Muscle of leg (tissue), 11 donors: ENCODE results near the gene CERK. TPM values are rescaled to one million over a fixed set of nuclear protein-coding genes. Genes with fewer than 3 reads are reported as not detected.

Experiments
- DNase-seq: peaks from one replicate; pipeline ENCODE4 v3.0.0; 2013
- H3K27ac ChIP-seq: one replicate; pipeline ENCODE4 v1.5.1; 2013; ENCODE audit warnings: mild to moderate bottlenecking, low read length, control low read depth
- H3K27me3 ChIP-seq: one replicate; pipeline ENCODE4 v1.6.1; 2013; ENCODE audit warnings: low read length; ENCODE audit not compliant: control insufficient read depth, insufficient read depth
- H3K36me3 ChIP-seq: one replicate; pipeline ENCODE4 v1.6.1; 2013; ENCODE audit warnings: low read length; ENCODE audit not compliant: control insufficient read depth, insufficient read depth
- H3K4me1 ChIP-seq: one replicate; pipeline ENCODE4 v1.6.1; 2013; ENCODE audit warnings: low read length; ENCODE audit not compliant: control insufficient read depth, insufficient read depth
- H3K4me3 ChIP-seq: one replicate; pipeline ENCODE4 v1.5.1; 2013; ENCODE audit warnings: low read length, control low read depth
- H3K9me3 ChIP-seq: replicated peaks from 2 replicates; pipeline ENCODE4 v1.6.1; 2013; ENCODE audit warnings: low read depth, low read length; ENCODE audit not compliant: control insufficient read depth
- WGBS: methylation state at CpG from one replicate; pipeline ENCODE4 v1.1.5; 2013; ENCODE audit warnings: missing lambda C conversion rate; ENCODE audit not compliant: insufficient coverage; 5-methylcytosine and 5-hydroxymethylcytosine counted together
- polyA plus RNA-seq, 8 donors: library from polyadenylated mRNA; unstranded; fragments of 120-200 nt; gene quantifications; one replicate each; pipeline versions ENCODE4 v1.2.1 to v1.2.3, GENCODE V29; 2013; ENCODE audit warnings: inconsistent platforms in 1 of 8, low replicate concordance in 1 of 8; ENCODE audit not compliant: insufficient read length in 8 of 8, insufficient read depth in 1 of 8
- total RNA-seq: library from RNA; stranded (reverse); fragments of 120-200 nt; gene quantifications from one replicate; pipeline ENCODE4 v1.2.4, GENCODE V29; 2013

Gene CERK
- total and polyA plus RNA-seq, 9 donors = 18.5 to 33.0 (median 25.4) TPM

DNA sequence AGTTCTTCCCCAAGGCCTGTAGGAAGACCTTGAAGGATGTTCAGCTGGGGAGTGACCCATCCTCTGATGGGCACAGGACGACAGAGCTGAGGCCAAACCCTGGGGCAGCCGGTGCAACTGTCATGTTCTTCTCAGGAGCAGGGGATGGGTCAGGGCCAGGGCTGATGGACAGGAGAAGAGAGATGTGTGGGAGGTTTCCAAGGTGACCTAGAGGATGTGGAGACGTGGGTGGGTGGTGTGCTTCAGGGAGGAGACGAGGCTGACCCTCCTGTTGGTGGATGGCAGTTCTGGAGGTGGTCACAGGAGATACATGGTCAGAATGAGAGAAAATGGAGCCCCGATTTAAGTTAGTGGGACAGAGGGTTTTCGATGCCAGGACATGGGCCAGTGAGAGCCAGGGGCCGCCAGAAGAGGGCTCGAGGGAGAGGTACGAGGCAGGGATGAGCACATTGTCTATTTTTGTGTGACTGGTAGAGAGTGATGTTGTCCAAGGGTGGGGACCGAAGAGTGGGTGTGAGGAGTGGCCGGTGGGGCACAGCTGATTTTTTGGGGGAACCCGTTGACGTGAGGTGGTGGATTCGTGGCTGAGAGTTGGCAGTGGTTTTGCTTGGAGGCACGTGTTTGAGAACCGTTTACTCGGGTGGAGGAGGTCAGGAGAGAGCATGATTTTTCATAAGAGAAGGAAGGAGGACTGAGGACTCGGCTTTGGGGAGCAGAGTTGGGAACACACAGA, 39.0 kb upstream of the CERK start:
- peaks cover 47% of the 10 kb centered on the region for H3K4me1 ChIP-seq

DNA sequence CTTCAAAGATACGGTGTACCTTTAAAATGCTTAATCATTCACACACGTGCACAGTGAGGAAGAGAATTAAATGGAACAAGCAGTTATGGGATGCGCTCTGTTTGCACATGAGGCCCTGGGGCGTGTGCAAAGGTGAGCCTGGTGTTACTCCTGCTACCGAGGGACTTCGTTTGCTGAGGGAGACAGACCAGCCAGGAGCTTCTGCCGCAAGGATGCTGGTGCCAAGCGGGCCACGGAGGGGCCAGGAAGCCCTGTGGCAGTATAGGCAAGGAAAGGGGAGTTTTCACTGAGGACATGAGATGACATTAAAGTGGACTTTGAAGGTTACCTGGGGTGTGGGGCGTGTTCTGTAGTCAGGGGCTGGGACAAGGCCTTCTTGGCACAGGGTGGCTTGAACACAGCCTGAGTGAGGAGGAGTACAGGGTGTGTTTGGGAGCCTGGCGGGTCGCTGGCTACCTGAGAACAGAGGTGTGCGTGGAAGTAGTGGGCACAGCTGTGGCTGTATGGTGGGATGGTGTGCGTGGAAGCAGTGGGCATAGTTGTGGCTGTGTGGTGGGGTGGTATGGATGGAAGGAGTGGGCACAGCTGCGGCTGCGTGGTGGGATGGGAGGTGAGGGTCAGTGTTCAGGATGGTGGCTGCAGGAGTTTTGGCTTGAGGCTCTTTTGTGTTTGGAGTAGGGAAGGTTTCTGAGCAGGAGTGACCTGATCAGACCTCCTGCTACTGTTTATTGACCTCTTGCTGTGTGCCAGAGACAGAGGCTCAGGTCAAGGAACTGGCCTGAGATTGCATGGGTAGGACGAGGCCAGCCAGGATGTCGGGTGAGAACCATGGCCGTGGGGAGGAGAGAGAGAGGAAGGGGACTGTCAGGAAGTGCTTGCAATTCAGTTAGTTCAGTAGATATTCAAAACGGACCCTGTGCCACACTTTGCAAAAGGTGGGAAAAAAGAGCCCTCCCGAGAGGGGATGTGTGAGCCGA, 38.1 kb upstream of the CERK start:
- no peak for DNase-seq
- no peaks in the 10 kb centered on the region for H3K9me3 ChIP-seq
- peaks cover 47% of the 10 kb centered on the region for H3K4me1 ChIP-seq
- H3K36me3 ChIP-seq = peaks cover 2% of the 10 kb centered on the region
- WGBS = 77% methylated on average over 21 of the region's 22 CpGs
- H3K27me3 ChIP-seq = no peaks in the 10 kb centered on the region
- no peak overlapping the region for H3K27ac ChIP-seq
- no peak overlapping the region for H3K4me3 ChIP-seq

More for the DNA sequence above, 39.0 kb upstream of the CERK start:
- peaks cover 2% of the 10 kb centered on the region for H3K36me3 ChIP-seq
- WGBS = 77% methylated on average over 18 of the region's 18 CpGs
- H3K4me3 ChIP-seq = no peak overlapping the region
- no peaks in the 10 kb centered on the region for H3K27me3 ChIP-seq
- no peak overlapping the region for H3K27ac ChIP-seq
- no peak for DNase-seq
- no peaks in the 10 kb centered on the region for H3K9me3 ChIP-seq

DNA sequence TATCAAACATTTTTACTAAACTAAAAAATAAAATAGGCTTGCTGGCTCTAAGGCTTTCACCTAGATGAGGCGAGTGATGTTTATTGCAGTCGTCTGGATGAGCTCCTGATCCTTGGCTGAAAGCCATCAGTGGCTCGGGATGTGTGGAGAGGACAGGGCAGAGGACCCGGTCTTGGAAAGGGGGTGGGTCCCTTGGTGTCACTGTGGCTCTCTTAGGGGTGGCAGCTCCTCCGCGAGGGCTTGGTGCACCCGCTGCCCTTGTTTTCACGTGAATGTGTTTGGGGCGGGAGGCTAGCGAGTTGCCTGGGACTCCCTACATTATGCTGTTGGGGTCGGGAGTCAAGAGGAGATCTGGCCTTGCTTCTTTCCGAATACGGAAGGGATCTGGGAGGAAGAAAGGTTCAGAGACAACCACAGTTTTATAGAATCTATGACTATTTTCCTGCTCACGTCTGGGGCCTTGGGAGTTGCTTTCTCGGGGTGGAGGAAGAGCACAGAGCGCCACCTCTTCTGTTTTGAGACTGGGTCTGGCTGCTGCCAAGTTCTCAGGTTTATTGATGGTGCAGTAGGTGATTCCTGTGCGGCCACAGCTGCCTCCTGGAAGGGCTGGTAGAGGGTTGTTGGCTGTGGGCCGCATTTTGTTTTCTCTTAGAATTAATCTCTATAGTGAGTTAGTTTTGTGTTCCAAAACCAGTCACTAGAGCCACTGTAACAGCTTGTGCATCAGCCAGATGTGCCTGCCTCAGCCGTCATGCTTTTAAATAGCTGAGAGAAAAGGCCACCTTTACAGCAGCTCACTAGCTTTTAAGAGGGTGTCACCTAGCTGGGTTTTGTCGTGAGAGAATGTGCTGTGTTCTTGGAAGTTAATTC, 37.2 kb upstream of the CERK start:
- 57% methylated on average over 9 of the region's 20 CpGs for WGBS

DNA sequence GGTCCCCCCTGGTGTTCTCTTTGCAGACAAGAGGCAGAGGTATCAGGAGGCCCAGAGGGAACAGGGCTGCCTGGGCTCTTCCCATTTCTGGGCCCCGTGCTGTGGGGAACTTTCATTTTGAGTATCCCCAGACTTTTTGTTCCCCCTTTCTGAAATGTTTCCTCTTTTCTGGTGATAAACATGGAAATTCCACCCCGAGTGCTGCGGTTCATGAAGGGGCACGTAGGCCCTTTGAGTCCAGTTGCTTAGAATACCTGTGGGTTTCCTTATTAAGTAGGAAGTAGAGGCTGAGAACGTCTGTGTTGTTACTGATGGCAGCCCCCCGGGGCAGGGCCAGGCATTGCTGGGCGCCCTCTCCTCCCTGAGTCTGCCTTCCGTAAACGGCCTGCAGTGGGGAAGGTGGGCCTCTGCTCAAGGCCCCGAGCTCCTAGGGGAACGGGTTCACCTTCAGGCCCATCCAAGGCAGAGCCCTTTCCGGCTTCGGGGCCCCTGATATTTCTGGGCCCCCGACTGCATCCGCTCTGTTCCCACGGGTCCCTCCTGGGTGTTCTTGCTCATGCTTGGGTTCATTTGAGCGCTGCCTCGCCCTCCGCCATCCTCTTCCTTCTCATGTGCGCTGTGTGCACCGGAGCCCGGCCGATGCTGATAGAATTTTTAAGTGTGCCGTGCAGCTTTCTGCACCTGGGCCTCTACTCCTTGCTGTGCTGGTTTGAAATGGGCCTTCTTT, 36.4 kb upstream of the CERK start:
- DNase-seq = peak; percentile 82
- no peak overlapping the region for H3K4me3 ChIP-seq
- peak overlapping the region; percentile 65 for H3K27ac ChIP-seq
- H3K27me3 ChIP-seq = no peaks in the 10 kb centered on the region
- H3K9me3 ChIP-seq = no peaks in the 10 kb centered on the region
- H3K36me3 ChIP-seq = peaks cover 2% of the 10 kb centered on the region
- H3K4me1 ChIP-seq = peaks cover 62% of the 10 kb centered on the region
- 60% methylated on average over 13 of the region's 24 CpGs for WGBS

More for the DNA sequence above, 37.2 kb upstream of the CERK start:
- Histone ChIP-seq H3K36me3 (peaks cover 2% of the 10 kb centered on the region), H3K4me1 (peaks cover 54% of the 10 kb centered on the region), H3K27ac (peak overlapping the region; percentile 7), H3K4me3 (no peak overlapping the region), H3K9me3 (no peaks in the 10 kb centered on the region), H3K27me3 (no peaks in the 10 kb centered on the region)
- DNase-seq = no peak

DNA sequence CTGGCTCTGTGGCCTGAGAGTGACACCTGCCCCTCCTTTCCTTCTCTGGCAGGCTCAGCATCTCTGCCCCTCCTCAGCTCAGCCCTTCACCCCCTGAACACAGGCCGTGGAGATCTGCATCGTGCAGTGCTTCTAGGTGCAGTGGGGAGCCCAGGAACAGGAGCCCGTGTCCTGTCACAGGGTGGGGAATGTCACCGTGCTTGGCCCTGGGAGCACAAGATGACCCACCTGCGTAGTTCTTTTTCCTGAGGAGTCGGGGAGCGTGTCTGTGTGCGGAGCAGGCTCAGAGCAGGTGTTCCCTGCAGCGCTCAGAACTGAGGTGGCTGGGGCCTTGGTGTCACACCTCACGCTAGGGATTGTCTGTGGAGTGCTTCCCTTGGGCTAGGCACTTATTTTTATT, 35.0 kb upstream of the CERK start:
- no peaks in the 10 kb centered on the region for H3K27me3 ChIP-seq
- H3K9me3 ChIP-seq = no peaks in the 10 kb centered on the region
- 77% methylated on average over 8 of the region's 10 CpGs for WGBS
- no peak overlapping the region for H3K27ac ChIP-seq
- DNase-seq = no peak
- H3K4me3 ChIP-seq = no peak overlapping the region
- peaks cover 73% of the 10 kb centered on the region for H3K4me1 ChIP-seq
- H3K36me3 ChIP-seq = peaks cover 2% of the 10 kb centered on the region

DNA sequence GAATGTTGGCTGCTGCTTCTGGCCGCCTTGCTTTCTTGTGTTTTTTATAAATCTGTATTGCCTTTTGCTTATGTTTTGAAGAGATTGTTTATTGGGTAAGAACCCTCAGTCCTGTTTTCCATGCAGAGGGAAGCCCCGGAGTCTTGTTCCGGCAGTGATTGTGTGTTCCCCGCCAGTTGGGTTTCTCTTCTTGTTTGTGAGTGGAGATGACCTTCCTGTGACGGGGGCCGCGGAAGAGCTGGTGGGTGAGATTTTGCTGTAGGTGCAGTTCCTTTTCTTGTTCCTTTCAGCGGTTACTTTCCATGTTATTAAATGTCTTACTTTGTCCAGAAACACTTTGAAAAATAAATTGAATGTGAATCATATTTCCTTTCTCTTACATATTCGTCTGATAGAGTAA, 32.7 kb upstream of the CERK start:
- peak; percentile 75 for DNase-seq
- peak overlapping the region; percentile 87 for H3K27ac ChIP-seq

DNA sequence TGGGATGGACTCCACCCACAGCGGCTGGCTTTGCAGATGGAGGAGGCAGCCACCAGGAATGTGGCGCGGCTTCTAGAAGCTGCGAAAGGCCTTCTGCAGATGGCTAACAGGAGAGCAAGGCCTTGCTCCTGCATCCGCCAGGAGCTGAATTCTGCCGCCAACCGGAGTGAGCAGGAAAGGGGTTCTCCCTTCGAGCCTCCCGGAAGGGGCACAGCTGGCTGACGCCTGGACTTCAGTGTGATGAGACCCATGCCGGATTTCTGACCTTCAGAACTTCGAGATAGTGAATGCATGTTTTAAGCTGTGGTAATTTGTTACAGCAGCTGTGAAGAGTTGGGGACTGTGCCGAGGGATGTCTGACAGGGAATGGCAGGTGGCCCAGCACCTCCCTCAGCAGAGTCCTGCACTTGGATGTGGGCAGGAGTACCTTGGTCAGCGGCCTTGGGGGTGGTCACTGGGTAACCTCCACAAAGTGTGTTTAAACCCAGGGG, 32.1 kb upstream of the CERK start:
- H3K9me3 ChIP-seq = no peaks in the 10 kb centered on the region
- peak; percentile 63 for DNase-seq
- H3K36me3 ChIP-seq = peaks cover 5% of the 10 kb centered on the region
- no peaks in the 10 kb centered on the region for H3K27me3 ChIP-seq
- 77% methylated on average over 14 of the region's 14 CpGs for WGBS
- peak overlapping the region; percentile 87 for H3K27ac ChIP-seq
- peaks cover 63% of the 10 kb centered on the region for H3K4me1 ChIP-seq
- no peak overlapping the region for H3K4me3 ChIP-seq

More for the DNA sequence above, 32.7 kb upstream of the CERK start:
- Histone ChIP-seq H3K4me3 (no peak overlapping the region), H3K36me3 (peaks cover 5% of the 10 kb centered on the region), H3K9me3 (no peaks in the 10 kb centered on the region), H3K27me3 (no peaks in the 10 kb centered on the region), H3K4me1 (peaks cover 68% of the 10 kb centered on the region)
- 20% methylated on average over 1 of the region's 9 CpGs for WGBS

DNA sequence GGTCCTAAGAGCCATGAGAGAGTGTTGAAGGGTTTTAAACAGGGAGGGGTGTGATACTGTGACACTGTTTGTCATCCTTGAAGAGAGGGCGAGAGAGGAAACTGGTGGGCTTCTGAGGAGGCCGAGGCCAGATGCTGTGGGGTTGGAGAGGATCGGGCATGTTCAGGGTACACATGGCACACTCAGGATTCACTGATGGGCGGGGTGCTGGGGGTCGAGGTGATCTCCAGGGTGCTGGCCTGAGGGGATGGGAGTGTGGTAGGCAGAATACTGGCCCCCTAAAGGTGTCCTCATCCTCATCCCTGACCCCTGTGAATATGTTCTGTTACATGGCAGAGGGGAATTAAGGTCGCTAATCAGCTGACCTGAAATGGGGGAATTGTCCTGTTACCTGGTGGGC, 31.7 kb upstream of the CERK start:
- H3K27ac ChIP-seq = peak overlapping the region; percentile 87
- peaks cover 58% of the 10 kb centered on the region for H3K4me1 ChIP-seq
- no peak overlapping the region for H3K4me3 ChIP-seq
- H3K36me3 ChIP-seq = peaks cover 5% of the 10 kb centered on the region
- 83% methylated on average over 4 of the region's 6 CpGs for WGBS
- no peaks in the 10 kb centered on the region for H3K27me3 ChIP-seq
- no peak for DNase-seq
- H3K9me3 ChIP-seq = no peaks in the 10 kb centered on the region

DNA sequence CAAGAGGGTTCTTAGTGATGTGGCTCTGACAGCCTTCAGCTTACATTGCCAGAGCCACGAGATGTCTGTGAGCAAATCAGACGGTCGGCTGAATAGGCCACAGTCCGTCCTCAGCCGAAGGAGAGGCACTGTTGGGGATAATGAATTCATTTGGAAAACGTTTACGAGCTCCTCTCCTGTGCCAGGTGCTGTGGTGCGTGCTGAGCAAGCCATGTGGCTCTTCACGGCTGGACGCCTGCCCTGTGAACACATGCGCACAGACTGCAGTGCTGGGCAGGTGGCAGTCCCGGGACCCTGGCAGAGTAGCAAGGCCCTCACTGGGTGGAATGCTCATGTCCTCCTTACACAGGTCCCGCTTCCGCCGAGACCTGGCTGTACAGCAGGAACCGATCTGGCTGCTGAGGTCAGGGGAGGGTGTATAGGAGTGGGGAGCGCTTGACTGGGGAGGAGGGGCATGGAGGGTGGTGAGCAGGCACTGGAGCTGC, 31.2 kb upstream of the CERK start:
- 74% methylated on average over 17 of the region's 17 CpGs for WGBS
- peak; percentile 74 for DNase-seq
- H3K36me3 ChIP-seq = peaks cover 5% of the 10 kb centered on the region
- no peaks in the 10 kb centered on the region for H3K27me3 ChIP-seq
- H3K4me3 ChIP-seq = no peak overlapping the region
- H3K9me3 ChIP-seq = no peaks in the 10 kb centered on the region
- peak overlapping the region; percentile 87 for H3K27ac ChIP-seq
- H3K4me1 ChIP-seq = peaks cover 53% of the 10 kb centered on the region
